AG09309 (cell line): ENCODE measurements around the gene JMJD8.
A peak's percentile ranks its signal among the peaks of the same experiment; 100 is the strongest.
"Not testable (repeated sequence)": the region's sequence is repeated elsewhere in the genome, so short reads cannot be mapped to it uniquely, and the experiment has no call there.

Experiments used
- DNase-seq: peaks from one replicate; pipeline ENCODE4 v3.0.0-alpha.2; 2010; ENCODE audit warnings: low read depth
- H3K4me3 ChIP-seq: 2 replicates; pipeline ENCODE4 v1.5.1; 2011; ENCODE audit warnings: mild to moderate bottlenecking, low read depth, low read length, moderate library complexity; ENCODE audit not compliant: control insufficient read depth
- CTCF ChIP-seq: IDR thresholded peaks from 2 replicates; pipeline ENCODE4 v1.5.1; 2011; ENCODE audit warnings: mild to moderate bottlenecking, low read depth, low read length, inconsistent platforms; ENCODE audit not compliant: insufficient read depth, control insufficient read depth; ENCODE audit errors: missing control alignments

The JMJD8 gene

GRCh38 chr16:716768-717325 lies 32.7 kb upstream of the JMJD8 start:
- H3K4me3 ChIP-seq: no peak overlapping the region
- no peak for DNase-seq
- no peak for TF ChIP-seq CTCF

GRCh38 chr16:716200-716568 lies 32.0 kb upstream of the JMJD8 start:
- no peak for TF ChIP-seq CTCF
- no peak for DNase-seq
- peak overlapping the region; percentile 54 for H3K4me3 ChIP-seq

- no peak for DNase-seq
- TF ChIP-seq CTCF: peak; percentile 2
- H3K4me3 ChIP-seq: peak overlapping the region; percentile 54
These were observed 31.5 kb upstream of the JMJD8 start for GRCh38 chr16:715477-716199.

- peak within 1 kb of the TSS; percentile 54 for H3K4me3 ChIP-seq
- no peak for DNase-seq
- TF ChIP-seq CTCF: no peak
These were observed 30.7 kb upstream of the JMJD8 start, which contains the start of gene METRN for GRCh38 chr16:714558-715476. Gene METRN (plus strand): TSS chr16:715118. CDS start chr16:715290, 172 bp downstream.

- no peak overlapping the region for H3K4me3 ChIP-seq
- DNase-seq: no peak
- no peak for TF ChIP-seq CTCF
These were observed 29.9 kb upstream of the JMJD8 start for GRCh38 chr16:714079-714478.

- TF ChIP-seq CTCF: peak; percentile 61
- DNase-seq: peak; percentile 81
- H3K4me3 ChIP-seq: not testable (repeated sequence)
These were observed 28.7 kb upstream of the JMJD8 start for GRCh38 chr16:712740-713250.
